GM18858 (cell line): ENCODE results near the gene P3H2.
"Not testable (repeated sequence)": the region's sequence is repeated elsewhere in the genome, so short reads cannot be mapped to it uniquely, and the experiment has no call there.

ENCODE experiments used
- ATAC-seq: cut with Tn5 transposase; IDR thresholded peaks from one replicate; pipeline ENCODE4 v1.9.1; 2021; ENCODE audit not compliant: unreplicated experiment

Gene P3H2

DNA sequence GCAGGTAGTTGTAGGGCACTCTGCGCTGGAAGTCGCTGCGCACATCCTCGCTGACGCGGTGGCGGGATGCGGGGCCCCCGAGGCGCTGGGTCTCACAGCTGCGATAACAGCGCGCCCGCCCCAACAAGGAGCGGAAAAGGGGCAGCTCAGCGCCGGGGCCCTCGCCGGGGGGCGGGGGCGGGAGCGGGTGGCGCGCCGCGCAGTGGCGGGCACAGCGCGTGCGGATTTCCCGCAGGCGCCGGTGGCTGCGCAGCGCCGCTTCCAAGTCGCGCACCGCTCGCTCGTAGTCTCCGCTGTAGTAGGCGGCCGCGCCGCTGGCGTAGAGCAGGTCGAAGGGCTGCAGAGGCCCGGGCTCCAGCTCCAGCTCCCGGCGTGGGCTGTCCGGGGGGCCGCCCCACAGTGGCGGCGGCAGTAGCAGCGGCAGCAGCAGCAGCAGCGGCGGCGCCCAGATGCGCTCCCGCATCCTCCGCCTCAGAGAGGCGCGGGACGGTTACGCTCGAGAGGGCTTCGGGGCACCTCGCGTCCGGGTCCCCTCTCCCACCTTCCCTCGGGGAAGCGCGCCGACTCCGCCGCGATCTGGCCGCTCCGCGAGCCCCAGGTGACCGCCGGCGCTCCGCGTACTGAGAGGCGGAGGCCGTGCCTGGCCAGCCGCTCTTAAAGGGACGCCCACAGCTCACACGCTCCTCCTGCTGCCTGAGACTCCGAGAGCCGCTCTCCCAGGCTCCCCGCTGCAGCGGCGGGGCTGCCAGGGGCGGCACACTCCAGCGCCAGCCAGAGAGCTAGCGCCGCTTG lies at the start of gene P3H2:
P3H2 (minus strand) TSS at position 629 of the 792 bp plus-strand sequence; CDS start at position 463, 166 bp downstream.
- peak; percentile 48 for ATAC-seq

DNA sequence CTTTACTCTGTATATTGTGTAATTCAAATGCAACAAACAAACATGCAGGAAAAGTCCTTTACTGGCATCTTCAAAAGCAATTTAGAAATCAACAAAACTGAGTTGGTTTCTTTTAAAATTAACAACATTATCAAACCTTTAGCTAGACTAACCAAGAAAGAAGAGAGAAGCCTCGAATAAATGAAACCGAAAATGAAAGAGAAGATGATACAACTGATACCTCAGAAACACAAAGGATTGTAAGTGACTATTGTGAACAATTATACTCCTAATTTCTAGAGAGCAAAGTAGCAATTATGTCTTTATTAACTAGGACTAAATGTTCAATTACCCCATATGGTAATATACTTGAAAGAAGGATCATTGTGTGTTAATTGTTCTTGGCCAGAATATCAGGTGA lies 49.2 kb upstream of the P3H2 start:
- ATAC-seq: peak; percentile 61

DNA sequence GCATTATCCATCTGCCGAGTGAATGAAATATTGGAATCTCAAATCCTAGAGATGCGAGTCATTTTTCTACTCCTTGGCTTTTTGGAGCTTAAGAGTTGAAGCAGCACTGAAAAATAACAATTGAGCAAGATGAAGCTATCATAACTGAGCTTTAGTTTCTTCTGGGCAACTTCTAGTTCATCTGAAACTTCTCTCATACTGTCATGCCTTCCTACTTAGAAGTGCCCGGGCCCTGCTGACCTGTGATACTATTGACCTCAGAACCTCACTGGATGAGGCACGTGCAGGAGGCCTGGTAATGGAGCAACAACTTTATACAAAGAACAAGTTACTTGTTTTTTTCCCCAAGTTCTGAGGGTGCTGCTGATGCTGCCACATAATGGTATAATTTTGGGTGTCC lies 48.5 kb upstream of the P3H2 start:
- ATAC-seq: no peak

GRCh38 chr3:190167936-190168680 lies 47.4 kb upstream of the P3H2 start:
- ATAC-seq: no peak

DNA sequence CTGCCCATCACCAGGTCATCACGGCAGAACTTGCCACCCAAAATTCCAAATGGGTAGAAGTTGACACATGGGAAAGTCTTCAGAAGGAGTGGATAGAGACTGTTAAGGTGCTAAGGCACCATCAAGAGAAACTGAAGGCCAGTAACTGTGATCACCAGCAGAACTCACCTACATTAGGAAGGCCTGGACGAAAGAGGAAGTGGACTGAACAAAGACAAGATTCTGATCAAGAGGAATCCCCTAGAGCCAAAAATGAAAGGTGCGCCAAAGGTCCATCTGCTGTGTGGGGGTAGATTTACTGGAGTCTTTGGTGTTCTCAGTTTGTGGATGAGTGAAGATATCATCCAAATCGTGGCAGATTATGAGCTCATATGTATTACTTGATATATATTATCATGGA lies 46.3 kb upstream of the P3H2 start:
- no peak for ATAC-seq

DNA sequence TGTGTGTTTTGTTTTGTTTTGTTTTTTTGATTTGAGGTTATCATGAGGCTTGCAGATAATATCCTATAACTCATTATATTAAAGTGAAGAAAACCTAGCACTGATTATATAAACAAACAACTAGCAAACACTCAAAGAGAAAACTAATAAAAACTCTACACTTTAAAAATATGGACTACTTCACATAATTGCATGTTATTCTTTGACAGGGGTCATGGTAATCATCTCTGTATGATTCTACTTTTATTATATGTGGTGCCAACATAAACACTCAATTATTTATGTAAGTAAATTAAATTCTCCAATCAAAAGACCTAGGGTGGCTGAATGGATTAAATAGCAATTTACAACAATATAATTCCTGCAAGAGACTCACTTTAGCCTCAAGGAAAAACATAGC lies 44.6 kb upstream of the P3H2 start:
- ATAC-seq: no peak

DNA sequence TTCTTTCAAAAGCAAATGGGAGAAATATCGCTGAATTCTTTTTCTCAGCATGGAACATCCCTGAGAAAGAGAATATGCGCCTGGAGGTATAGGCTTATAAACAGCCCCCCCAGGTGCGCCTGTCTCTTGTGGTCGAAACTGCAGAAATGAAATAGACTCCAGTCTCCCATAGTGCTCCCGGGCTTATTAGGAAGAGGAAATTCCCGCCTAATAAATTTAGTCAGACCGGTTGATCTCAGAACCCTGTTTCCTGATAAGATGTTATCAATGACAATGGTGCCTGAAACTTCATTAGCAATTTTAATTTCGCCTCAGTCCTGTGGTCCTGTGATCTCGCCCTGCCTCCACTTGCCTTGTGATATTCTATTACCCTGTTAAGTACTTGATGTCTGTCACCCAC lies 41.3 kb upstream of the P3H2 start:
- not testable (repeated sequence) for ATAC-seq

GRCh38 chr3:190159902-190160435 lies 39.3 kb upstream of the P3H2 start:
- ATAC-seq: no peak

GRCh38 chr3:190158261-190158660 lies 37.6 kb upstream of the P3H2 start:
- ATAC-seq: no peak

DNA sequence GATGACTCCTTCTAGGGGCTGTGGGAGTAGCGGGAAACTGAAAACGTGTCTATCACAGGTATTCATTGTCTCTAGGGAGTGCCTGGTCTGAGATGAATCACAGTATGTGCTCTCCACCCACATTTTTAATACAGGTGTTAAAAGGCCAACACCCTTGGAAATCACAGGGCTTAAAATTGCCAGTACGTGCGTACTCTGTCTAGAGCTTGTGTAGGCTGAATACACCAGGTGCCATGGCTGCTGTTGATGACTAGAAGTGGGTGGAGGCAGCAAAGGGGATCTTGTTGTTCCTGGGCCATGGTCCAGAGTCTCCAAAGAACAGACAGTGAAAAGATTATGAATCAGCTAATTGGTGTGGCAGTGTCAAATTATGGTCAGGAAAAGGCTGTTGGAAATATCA lies 35.1 kb upstream of the P3H2 start:
- ATAC-seq: no peak

- ATAC-seq: no peak
These were observed 30.0 kb upstream of the P3H2 start for GRCh38 chr3:190150681-190151080.

DNA sequence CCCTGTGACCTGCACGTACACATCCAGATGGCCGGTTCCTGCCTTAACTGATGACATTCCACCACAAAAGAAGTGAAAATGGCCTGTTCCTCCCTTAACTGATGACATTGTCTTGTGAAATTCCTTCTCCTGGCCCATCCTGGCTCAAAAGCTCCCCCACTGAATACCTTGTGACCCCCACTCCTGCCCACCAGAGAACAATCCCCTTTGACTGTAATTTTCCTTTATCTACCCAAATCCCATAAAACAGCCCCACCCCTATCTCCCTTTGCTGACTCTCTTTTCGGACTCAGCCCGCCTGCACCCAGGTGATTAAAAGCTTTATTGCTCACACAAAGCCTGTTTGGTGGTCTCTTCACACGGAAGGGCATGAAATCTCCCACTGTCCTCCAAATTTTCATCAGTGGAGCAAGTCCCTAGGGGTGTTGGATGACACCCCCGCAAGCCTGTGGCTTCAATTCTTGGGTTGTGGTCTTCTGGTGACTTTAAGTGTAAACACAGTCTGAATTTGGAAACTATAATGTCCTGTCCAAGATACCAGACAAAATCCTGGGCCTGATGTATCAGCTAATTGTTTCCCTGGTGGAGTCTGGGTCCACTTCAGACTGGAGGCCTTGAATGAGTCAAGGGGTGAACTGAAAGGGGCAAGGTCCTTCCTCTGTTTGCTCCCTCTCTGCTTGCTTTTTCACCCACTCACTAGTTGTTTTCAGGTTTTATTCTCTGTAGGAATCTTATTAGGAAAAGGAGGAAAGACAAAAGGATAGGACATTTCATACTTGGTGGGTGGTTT lies 29.3 kb upstream of the P3H2 start:
- ATAC-seq: not testable (repeated sequence)

- ATAC-seq: not testable (repeated sequence)
These were observed 24.1 kb upstream of the P3H2 start for GRCh38 chr3:190144793-190145192.

GRCh38 chr3:190142041-190142440 lies 21.3 kb upstream of the P3H2 start:
- ATAC-seq: no peak

DNA sequence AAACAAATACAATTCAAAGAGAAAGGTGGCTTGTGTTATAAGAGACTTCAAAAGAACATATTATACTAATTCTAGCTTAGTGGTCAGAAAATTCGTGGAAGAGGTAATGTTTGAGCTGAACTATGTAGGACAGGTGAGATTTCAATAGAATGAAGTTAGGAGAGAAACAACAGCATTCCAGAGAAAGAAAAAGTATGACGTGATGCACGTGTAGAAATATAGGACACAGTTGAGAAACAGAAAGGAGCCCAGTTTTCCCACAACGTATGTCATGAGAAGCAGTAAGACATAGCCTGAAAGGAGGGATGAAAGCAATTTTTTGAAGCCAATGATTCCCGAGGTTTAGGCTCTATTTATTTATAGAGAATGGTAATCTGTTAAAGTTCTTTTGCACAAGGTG lies 18.7 kb upstream of the P3H2 start:
- ATAC-seq: no peak

GRCh38 chr3:190132371-190132770 lies 11.7 kb upstream of the P3H2 start:
- ATAC-seq: no peak

DNA sequence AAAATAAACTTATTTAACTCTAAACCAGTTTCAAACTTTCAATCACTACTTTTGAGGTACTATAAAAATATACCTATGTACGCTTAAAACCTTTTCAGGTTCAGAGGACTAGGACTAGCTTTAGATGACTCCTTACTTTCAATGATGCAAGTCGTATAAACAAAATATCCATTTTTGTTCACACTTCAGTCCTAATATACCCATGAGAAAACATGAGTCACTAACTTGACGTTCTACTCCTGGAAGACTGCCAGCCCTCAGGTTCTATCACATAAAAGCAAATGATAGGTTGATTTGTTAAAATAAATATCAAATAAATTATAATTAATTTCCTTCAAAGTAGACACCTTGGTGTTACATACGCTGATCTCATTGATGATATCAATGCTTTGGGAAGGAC lies 10.6 kb upstream of the P3H2 start:
- no peak for ATAC-seq

- ATAC-seq: no peak
These were observed 10.0 kb upstream of the P3H2 start for GRCh38 chr3:190130696-190131095.

DNA sequence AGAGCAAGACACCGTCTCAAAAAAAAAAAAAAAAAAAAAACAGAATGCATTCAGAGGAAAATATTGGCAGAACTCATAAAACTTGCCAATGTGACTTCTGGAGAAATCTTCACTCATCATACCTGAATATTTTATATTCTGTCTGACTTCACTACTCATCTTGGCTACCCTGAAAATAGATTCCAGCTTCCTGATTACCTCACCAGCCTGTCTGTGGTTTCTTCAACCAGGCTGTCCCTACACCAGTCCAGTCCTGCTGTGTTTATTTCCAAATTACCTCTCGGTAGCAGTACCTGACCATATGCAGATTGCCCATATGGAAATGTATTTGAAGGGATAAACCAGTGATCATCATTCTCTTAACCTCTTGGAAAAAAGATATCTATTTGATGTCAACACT lies 9.3 kb upstream of the P3H2 start:
- ATAC-seq: no peak

- no peak for ATAC-seq
These were observed 7.1 kb upstream of the P3H2 start for GRCh38 chr3:190127797-190128196.

DNA sequence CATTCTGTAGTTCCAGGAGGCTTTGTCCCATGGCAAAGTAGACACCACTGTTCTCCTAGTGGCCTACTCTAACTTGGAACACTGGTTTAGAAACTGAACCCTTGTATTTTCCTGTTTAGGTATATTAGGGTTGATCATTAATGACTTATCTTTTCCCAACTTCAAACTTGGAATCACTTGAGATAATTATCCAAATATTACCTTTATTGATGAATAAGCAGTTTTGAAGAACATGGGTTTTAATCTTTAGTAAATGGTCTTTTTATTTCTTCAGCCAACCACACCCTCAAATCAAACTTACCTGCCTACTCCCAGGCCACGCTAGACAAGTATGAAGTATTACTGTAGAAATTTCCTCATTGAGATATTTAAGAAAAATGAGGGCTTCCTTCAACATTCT lies 6.5 kb upstream of the P3H2 start:
- no peak for ATAC-seq
